K562 (cell line): ENCODE results near the gene DBP. TPM values are rescaled to one million over a fixed set of nuclear protein-coding genes. Genes with fewer than 3 reads are reported as not detected.

Experiments used
- BDP1 ChIP-seq: IDR thresholded peaks from 3 replicates; pipeline ENCODE4 v1.6.1; 2011; ENCODE audit not compliant: insufficient read length, insufficient read depth
- CTCF ChIP-seq, 3 experiments: IDR thresholded peaks in 2 of 3; conservative IDR thresholded peaks in 1 of 3; 2 replicates each; pipeline ENCODE4 v1.5.1; 2011 to 2012; ENCODE audit warnings: low read length in 3 of 3, mild to moderate bottlenecking in 3 of 3, control low read depth in 2 of 3, improper control_type of control experiment in 1 of 3, inconsistent platforms in 1 of 3, low read depth in 1 of 3, mixed read lengths in 1 of 3, moderate library complexity in 1 of 3; ENCODE audit not compliant: insufficient read depth in 2 of 3
- FUS ChIP-seq: fragments of 200-400 bp; formaldehyde crosslinking; optimal IDR thresholded peaks from 2 replicates; pipeline ENCODE3; 2017; ENCODE audit warnings: low read depth, low read length
- MLLT1 ChIP-seq, 2 experiments: fragments of 450-650 bp; IDR thresholded peaks; 2 replicates each; pipeline ENCODE4 v1.6.1; 2016
- MTF1 ChIP-seq: fragments of 250-450 bp; sonication (Bioruptor Pico); IDR thresholded peaks from 2 replicates; pipeline ENCODE4 v1.9.0; 2021; ENCODE audit warnings: moderate library complexity, mild to moderate bottlenecking, inconsistent platforms, borderline replicate concordance
- RNF2 ChIP-seq: sonication (generic); IDR thresholded peaks from 2 replicates; pipeline ENCODE4 v1.6.1; 2016
- SMARCA4 ChIP-seq: fragments of 450-650 bp; IDR thresholded peaks from 2 replicates; pipeline ENCODE4 v1.6.1; 2016
- TCFL5 ChIP-seq: fragments of 250-450 bp; sonication (Bioruptor Pico); conservative IDR thresholded peaks from 2 replicates; pipeline ENCODE4 v1.6.1; 2021; ENCODE audit warnings: mild to moderate bottlenecking, moderate library complexity, matching md5 sums
- ZNF282 ChIP-seq: sonication (generic); formaldehyde crosslinking; IDR thresholded peaks from 2 replicates; pipeline ENCODE4 v1.8.1; 2023; ENCODE audit warnings: missing genetic modification reagents
- ZNF407 ChIP-seq: fragments of 450-650 bp; IDR thresholded peaks from 2 replicates; pipeline ENCODE4 v1.6.1; 2016; ENCODE audit warnings: low read depth
- ZNF699 ChIP-seq: fragments of 250-450 bp; sonication (Bioruptor Pico); IDR thresholded peaks from 2 replicates; pipeline ENCODE4 v1.8.0; 2021; ENCODE audit warnings: mild to moderate bottlenecking, moderate library complexity; ENCODE audit not compliant: insufficient replicate concordance
- polyA plus RNA-seq, 8 experiments: library from polyadenylated mRNA; depleted of rRNA in 4 of 8; stranded (reverse) in 5 of 8; unstranded in 3 of 8; fragments of >200 nt; fragmentation: Nextera tagmentation in 2 of 8; fragmentation: Illumina TruSeq in 1 of 8; extraction: Ambion mirVana in 2 of 8; extraction: Trizol in 1 of 8; gene quantifications; 2 replicates each; pipeline versions ENCODE4 v1.2.1 to v1.2.3, GENCODE V29; 2011 to 2014; ENCODE audit warnings: inconsistent platforms in 1 of 8, missing spikeins in 1 of 8
- total RNA-seq, 7 experiments: library from RNA; depleted of rRNA in 6 of 7; stranded (reverse); fragments of >200 nt in 6 of 7; fragmentation: Illumina TruSeq in 2 of 7; extraction: Trizol in 2 of 7; gene quantifications; 2 replicates each; pipeline versions ENCODE4 v1.2.1 to v1.2.3, GENCODE V29; 2011 to 2021; ENCODE audit warnings: low replicate concordance in 1 of 7
- TF ChIP-seq, protein P1 (sequence below): sonication (generic); formaldehyde crosslinking; IDR thresholded peaks from 2 replicates; pipeline ENCODE4 v1.8.0; 2022; ENCODE audit warnings: missing genetic modification reagents, mild to moderate bottlenecking, borderline replicate concordance
- TF ChIP-seq, protein P2 (sequence below): sonication (generic); formaldehyde crosslinking; IDR thresholded peaks from 2 replicates; pipeline ENCODE4 v1.8.1; 2023; ENCODE audit warnings: mild to moderate bottlenecking, missing genetic modification reagents

The DBP gene
- total and polyA plus RNA-seq, 9 of the 15 experiments (the other 6 are each of a cell fraction or from before 2014, with no cell fraction given), result 0.25 to 5.5 (median 1.8) TPM

DNA sequence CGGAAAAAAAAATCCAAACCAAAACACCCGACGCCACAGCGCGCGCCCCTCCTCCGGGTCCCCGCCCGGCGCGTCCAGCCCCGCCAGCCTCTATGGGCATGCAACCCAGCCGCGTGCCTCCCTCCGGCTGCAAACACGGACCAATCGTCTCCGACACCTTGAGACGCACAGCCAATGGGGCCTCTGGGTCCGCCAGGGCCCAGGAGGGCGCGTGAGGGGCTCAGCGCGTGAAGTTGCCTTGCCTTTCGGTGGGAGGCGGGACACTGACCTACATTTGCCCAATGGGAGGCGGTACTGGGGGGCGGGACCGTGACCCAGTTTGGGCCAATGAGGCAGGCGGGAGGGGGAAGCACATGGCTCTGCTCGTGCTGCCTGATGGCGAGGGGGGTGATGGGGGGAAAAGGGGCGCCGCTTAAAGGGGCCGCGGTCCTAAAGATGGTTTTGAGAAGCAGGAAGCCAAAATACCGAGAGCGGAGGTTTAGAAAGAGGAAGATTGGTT, 319 bp upstream of the DBP start (continued):
- no peak; a peak in 1 of 6 replicates for TF ChIP-seq CTCF (IDR thresholded peaks at IDR 0.05 in 2 of 3, conservative IDR thresholded peaks at IDR 0.05 in 1 of 3; ENCODE audit: insufficient read depth in 2 of 3, low read depth in 1 of 3, low read length in 3 of 3)
- no peak for TF ChIP-seq ZNF282 (CRISPR knock-in tag)
- 0 out of 4 replicates have a peak, but pooled peaks of 1 of the 2 experiments have one; percentile 18 for TF ChIP-seq MLLT1 (IDR thresholded peaks at IDR 0.05)
- no peak for TF ChIP-seq BDP1
- peak; percentile 80 for TF ChIP-seq RNF2
- TF ChIP-seq, protein P1, sequence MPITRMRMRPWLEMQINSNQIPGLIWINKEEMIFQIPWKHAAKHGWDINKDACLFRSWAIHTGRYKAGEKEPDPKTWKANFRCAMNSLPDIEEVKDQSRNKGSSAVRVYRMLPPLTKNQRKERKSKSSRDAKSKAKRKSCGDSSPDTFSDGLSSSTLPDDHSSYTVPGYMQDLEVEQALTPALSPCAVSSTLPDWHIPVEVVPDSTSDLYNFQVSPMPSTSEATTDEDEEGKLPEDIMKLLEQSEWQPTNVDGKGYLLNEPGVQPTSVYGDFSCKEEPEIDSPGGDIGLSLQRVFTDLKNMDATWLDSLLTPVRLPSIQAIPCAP (CRISPR knock-in tag), result peak; percentile 59; the same call in 1 of the 2 replicates
- no peak for TF ChIP-seq FUS
- no peak for TF ChIP-seq TCFL5 (CRISPR knock-in tag)
- TF ChIP-seq ZNF407, result no peak
- TF ChIP-seq, protein P2, sequence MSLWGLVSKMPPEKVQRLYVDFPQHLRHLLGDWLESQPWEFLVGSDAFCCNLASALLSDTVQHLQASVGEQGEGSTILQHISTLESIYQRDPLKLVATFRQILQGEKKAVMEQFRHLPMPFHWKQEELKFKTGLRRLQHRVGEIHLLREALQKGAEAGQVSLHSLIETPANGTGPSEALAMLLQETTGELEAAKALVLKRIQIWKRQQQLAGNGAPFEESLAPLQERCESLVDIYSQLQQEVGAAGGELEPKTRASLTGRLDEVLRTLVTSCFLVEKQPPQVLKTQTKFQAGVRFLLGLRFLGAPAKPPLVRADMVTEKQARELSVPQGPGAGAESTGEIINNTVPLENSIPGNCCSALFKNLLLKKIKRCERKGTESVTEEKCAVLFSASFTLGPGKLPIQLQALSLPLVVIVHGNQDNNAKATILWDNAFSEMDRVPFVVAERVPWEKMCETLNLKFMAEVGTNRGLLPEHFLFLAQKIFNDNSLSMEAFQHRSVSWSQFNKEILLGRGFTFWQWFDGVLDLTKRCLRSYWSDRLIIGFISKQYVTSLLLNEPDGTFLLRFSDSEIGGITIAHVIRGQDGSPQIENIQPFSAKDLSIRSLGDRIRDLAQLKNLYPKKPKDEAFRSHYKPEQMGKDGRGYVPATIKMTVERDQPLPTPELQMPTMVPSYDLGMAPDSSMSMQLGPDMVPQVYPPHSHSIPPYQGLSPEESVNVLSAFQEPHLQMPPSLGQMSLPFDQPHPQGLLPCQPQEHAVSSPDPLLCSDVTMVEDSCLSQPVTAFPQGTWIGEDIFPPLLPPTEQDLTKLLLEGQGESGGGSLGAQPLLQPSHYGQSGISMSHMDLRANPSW, result 0 out of 2 replicates have a peak, but pooled peaks have one; percentile 62
- TF ChIP-seq MTF1, result no peak
- TF ChIP-seq SMARCA4, result no peak
- TF ChIP-seq ZNF699 (CRISPR knock-in tag), result no peak
